ENCODE measurements around the gene PUSL1.

GRCh38 chr1:1260843-1261560, 47.4 kb upstream of the PUSL1 start:
- TF ChIP-seq YY1 (IDR thresholded peaks at IDR 0.05; ENCODE audit: insufficient read depth, insufficient read length) (no peak), ZNF274 (IDR thresholded peaks at IDR 0.05; ENCODE audit: low read depth, low read length) (no peak), SUZ12 (IDR thresholded peaks at IDR 0.05; ENCODE audit: extremely low read depth, insufficient read depth, insufficient read length) (no peak)
